ENCODE data around the gene IGDCC3.

The IGDCC3 gene

GRCh38 chr15:65371976-65372786 lies 5.6 kb downstream of the IGDCC3 start:
- TF ChIP-seq CTCF (IDR thresholded peaks at IDR 0.05; ENCODE audit: insufficient read depth, low read length, poor library complexity, severe bottlenecking) (no peak), EZH2phosphoT487 (conservative IDR thresholded peaks at IDR 0.05; ENCODE audit: low read length) (no peak)
- Histone ChIP-seq H3K4me3 (ENCODE audit: insufficient read depth, low read length, poor library complexity, severe bottlenecking) (no peak overlapping the region), H3K9me3 (ENCODE audit: insufficient read depth, low read length) (no peaks in the 10 kb centered on the region), H3F3A (ENCODE audit: insufficient read depth) (no peaks in the 10 kb centered on the region), H3K9ac (ENCODE audit: low read length) (no peak overlapping the region), H3K27ac (ENCODE audit: low read depth, low read length) (no peak overlapping the region), H3K9me2 (replicated peaks; ENCODE audit: insufficient read depth, low read length) (no peaks in the 10 kb centered on the region), H3K79me2 (ENCODE audit: insufficient read depth, low read length) (no peaks in the 10 kb centered on the region), H3K27me3 (ENCODE audit: low read length) (no peaks in the 10 kb centered on the region), H3K36me3 (ENCODE audit: low read length) (no peaks in the 10 kb centered on the region), H2AFZ (ENCODE audit: low read depth, low read length, severe bottlenecking) (no peak overlapping the region), H4K20me1 (ENCODE audit: low read depth, low read length) (no peaks in the 10 kb centered on the region), H3K4me2 (ENCODE audit: low read depth, low read length, poor library complexity, severe bottlenecking) (no peak overlapping the region)

GRCh38 chr15:65370885-65371284 lies 6.9 kb downstream of the IGDCC3 start:
- no peaks in the 10 kb centered on the region for H3K9me3 ChIP-seq (ENCODE audit: insufficient read depth, low read length)
- H3K4me3 ChIP-seq (ENCODE audit: insufficient read depth, low read length, poor library complexity, severe bottlenecking): no peak overlapping the region
- no peaks in the 10 kb centered on the region for H3F3A ChIP-seq (ENCODE audit: insufficient read depth)
- H3K27ac ChIP-seq (ENCODE audit: low read depth, low read length): no peak overlapping the region
- H3K9ac ChIP-seq (ENCODE audit: low read length): no peak overlapping the region
- no peaks in the 10 kb centered on the region for H3K9me2 ChIP-seq (replicated peaks; ENCODE audit: insufficient read depth, low read length)
- no peaks in the 10 kb centered on the region for H3K36me3 ChIP-seq (ENCODE audit: low read length)
- H3K79me2 ChIP-seq (ENCODE audit: insufficient read depth, low read length): no peaks in the 10 kb centered on the region
- H3K4me2 ChIP-seq (ENCODE audit: low read depth, low read length, poor library complexity, severe bottlenecking): no peak overlapping the region
- H2AFZ ChIP-seq (ENCODE audit: low read depth, low read length, severe bottlenecking): no peak overlapping the region
- TF ChIP-seq CTCF (IDR thresholded peaks at IDR 0.05; ENCODE audit: insufficient read depth, low read length, poor library complexity, severe bottlenecking) (no peak), EZH2phosphoT487 (conservative IDR thresholded peaks at IDR 0.05; ENCODE audit: low read length) (no peak)
- no peaks in the 10 kb centered on the region for H4K20me1 ChIP-seq (ENCODE audit: low read depth, low read length)
- no peaks in the 10 kb centered on the region for H3K27me3 ChIP-seq (ENCODE audit: low read length)

GRCh38 chr15:65369651-65370050 lies 8.2 kb downstream of the IGDCC3 start:
- Histone ChIP-seq H3K79me2 (ENCODE audit: insufficient read depth, low read length) (no peaks in the 10 kb centered on the region), H3K9me3 (ENCODE audit: insufficient read depth, low read length) (no peaks in the 10 kb centered on the region), H4K20me1 (ENCODE audit: low read depth, low read length) (no peaks in the 10 kb centered on the region), H3K4me2 (ENCODE audit: low read depth, low read length, poor library complexity, severe bottlenecking) (no peak overlapping the region), H3K9me2 (replicated peaks; ENCODE audit: insufficient read depth, low read length) (no peaks in the 10 kb centered on the region), H3K9ac (ENCODE audit: low read length) (no peak overlapping the region), H2AFZ (ENCODE audit: low read depth, low read length, severe bottlenecking) (no peak overlapping the region), H3K4me3 (ENCODE audit: insufficient read depth, low read length, poor library complexity, severe bottlenecking) (no peak overlapping the region), H3F3A (ENCODE audit: insufficient read depth) (no peaks in the 10 kb centered on the region), H3K36me3 (ENCODE audit: low read length) (no peaks in the 10 kb centered on the region), H3K27me3 (ENCODE audit: low read length) (no peaks in the 10 kb centered on the region), H3K27ac (ENCODE audit: low read depth, low read length) (no peak overlapping the region)
- no peak for TF ChIP-seq EZH2phosphoT487 (conservative IDR thresholded peaks at IDR 0.05; ENCODE audit: low read length)
- no peak for TF ChIP-seq CTCF (IDR thresholded peaks at IDR 0.05; ENCODE audit: insufficient read depth, low read length, poor library complexity, severe bottlenecking)
